OCI-LY3 (cell line): ENCODE data around the gene VASN.

Source experiments
- H2AFZ ChIP-seq: fragments of 200-600, 300-600 bp; shearing (Covaris generic); 2 replicates; pipeline ENCODE4 v1.6.0; 2014; ENCODE audit warnings: antibody characterized with exemption, low read depth, low read length
- H3K27ac ChIP-seq: fragments of 200-600, 300-600 bp; sonication (generic); 2 replicates; pipeline ENCODE4 v1.5.1; 2014; ENCODE audit warnings: mild to moderate bottlenecking, low read length, moderate library complexity, mixed read lengths
- H3K27me3 ChIP-seq: fragments of 200-600, 300-600 bp; sonication (generic); 2 replicates; pipeline ENCODE4 v1.6.1; 2014; ENCODE audit warnings: low read depth, low read length, mixed read lengths
- H3K36me3 ChIP-seq: fragments of 200-600, 300-600 bp; sonication (generic); replicated peaks from 2 replicates; pipeline ENCODE3; 2014; ENCODE audit warnings: low read depth, low read length, mixed read lengths
- H3K4me1 ChIP-seq: fragments of 300-600, 200-600 bp; sonication (generic); 2 replicates; pipeline ENCODE4 v1.6.1; 2014; ENCODE audit warnings: low read length, mixed read lengths
- H3K4me2 ChIP-seq: fragments of 200-600, 300-600 bp; sonication (generic); 2 replicates; pipeline ENCODE4 v1.6.1; 2014; ENCODE audit warnings: low read length, mixed read lengths
- H3K4me3 ChIP-seq: fragments of 300-600, 200-600 bp; sonication (generic); 2 replicates; pipeline ENCODE4 v1.5.1; 2014; ENCODE audit warnings: antibody characterized with exemption, mild to moderate bottlenecking, low read length, moderate library complexity
- H3K79me2 ChIP-seq: fragments of 300-600, 200-600 bp; shearing (Covaris generic); 2 replicates; pipeline ENCODE4 v1.6.1; 2014; ENCODE audit warnings: mild to moderate bottlenecking, low read length, mixed read lengths
- H3K9ac ChIP-seq: fragments of 300-600, 200-600 bp; shearing (Covaris generic); 2 replicates; pipeline ENCODE4 v1.6.0; 2014; ENCODE audit warnings: mild to moderate bottlenecking, low read length, moderate library complexity
- H3K9me3 ChIP-seq: fragments of 200-600, 300-600 bp; shearing (Covaris generic); 2 replicates; pipeline ENCODE4 v1.6.1; 2014; ENCODE audit warnings: low read length, mixed read lengths; ENCODE audit not compliant: insufficient read depth
- H4K20me1 ChIP-seq: fragments of 200-600, 300-600 bp; sonication (generic); 2 replicates; pipeline ENCODE4 v1.6.1; 2016; ENCODE audit warnings: low read length, mixed read lengths; ENCODE audit not compliant: insufficient read depth
- EZH2phosphoT487 ChIP-seq: fragments of 200-600 bp; shearing (Covaris generic); IDR thresholded peaks from 2 replicates; pipeline ENCODE4 v1.6.1; 2018; ENCODE audit warnings: antibody characterized with exemption, mixed run types, low read depth
- TF ChIP-seq, protein P1 (sequence below): fragments of 200-600, 300-600 bp; sonication (generic); IDR thresholded peaks from 2 replicates; pipeline ENCODE4 v1.5.1; 2014; ENCODE audit warnings: antibody characterized with exemption, low read length, low read depth

Gene VASN

GRCh38 chr16:4388271-4389021, 16.8 kb downstream of the VASN start:
- no peak overlapping the region for H3K9ac ChIP-seq

DNA sequence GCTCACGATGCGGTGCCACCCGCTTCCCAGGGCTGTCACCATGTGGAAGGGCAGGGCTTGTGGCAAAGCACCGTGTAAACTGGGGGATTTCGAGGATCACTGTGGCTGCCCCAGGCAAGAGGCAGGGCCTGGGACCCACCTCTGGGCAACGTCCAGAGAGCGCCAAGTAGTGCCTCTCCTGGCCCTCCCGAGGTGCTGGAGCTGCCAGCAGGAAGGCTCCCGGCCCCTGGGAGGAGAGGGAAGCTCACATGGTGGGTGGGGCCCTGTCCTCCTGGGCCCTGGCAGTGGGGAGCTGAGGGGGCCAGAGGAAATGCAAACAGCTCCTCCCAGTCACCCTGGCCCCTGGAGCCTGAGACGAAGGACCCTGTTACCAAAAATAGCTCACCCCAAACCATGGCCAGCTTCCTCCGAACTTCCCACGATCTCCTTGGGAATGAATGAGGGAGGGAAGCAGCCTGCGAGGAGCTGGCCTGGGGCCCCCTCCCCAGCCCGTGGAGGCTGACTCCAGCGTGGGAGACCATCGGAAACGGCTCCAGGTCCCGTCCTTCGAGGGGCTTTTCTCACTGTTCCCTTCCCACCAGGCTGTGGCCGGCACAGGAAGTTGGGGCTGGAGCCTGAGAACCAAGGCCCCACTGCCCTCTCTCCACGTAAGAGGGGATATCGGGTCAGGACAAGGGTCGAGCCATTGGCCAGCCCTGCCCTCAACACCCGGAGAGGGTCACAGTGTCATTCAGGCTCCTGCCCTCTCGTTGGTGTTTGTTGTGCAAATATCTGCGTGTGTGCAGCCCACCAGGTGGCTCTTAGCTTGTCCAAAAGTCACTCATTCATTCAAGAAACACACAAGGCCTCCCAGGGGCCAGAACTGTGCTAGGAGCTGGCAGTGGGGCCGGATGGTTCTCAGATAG, 17.7 kb downstream of the VASN start:
- Histone ChIP-seq H3K79me2 (no peaks in the 10 kb centered on the region), H3K36me3 (no peaks in the 10 kb centered on the region), H3K9ac (no peak overlapping the region), H3K9me3 (no peaks in the 10 kb centered on the region), H3K4me3 (no peak overlapping the region), H3K27ac (no peak overlapping the region), H3K4me2 (no peak overlapping the region), H2AFZ (no peak overlapping the region), H4K20me1 (no peaks in the 10 kb centered on the region), H3K27me3 (no peaks in the 10 kb centered on the region), H3K4me1 (no peaks in the 10 kb centered on the region)
- no peak for TF ChIP-seq EZH2phosphoT487
- TF ChIP-seq, protein P1, sequence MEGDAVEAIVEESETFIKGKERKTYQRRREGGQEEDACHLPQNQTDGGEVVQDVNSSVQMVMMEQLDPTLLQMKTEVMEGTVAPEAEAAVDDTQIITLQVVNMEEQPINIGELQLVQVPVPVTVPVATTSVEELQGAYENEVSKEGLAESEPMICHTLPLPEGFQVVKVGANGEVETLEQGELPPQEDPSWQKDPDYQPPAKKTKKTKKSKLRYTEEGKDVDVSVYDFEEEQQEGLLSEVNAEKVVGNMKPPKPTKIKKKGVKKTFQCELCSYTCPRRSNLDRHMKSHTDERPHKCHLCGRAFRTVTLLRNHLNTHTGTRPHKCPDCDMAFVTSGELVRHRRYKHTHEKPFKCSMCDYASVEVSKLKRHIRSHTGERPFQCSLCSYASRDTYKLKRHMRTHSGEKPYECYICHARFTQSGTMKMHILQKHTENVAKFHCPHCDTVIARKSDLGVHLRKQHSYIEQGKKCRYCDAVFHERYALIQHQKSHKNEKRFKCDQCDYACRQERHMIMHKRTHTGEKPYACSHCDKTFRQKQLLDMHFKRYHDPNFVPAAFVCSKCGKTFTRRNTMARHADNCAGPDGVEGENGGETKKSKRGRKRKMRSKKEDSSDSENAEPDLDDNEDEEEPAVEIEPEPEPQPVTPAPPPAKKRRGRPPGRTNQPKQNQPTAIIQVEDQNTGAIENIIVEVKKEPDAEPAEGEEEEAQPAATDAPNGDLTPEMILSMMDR, result no peak

More at GRCh38 chr16:4388271-4389021, 16.8 kb downstream of the VASN start:
- Histone ChIP-seq H3K9me3 (no peaks in the 10 kb centered on the region), H3K79me2 (no peaks in the 10 kb centered on the region), H3K4me1 (no peaks in the 10 kb centered on the region), H2AFZ (no peak overlapping the region), H3K4me3 (no peak overlapping the region), H4K20me1 (no peaks in the 10 kb centered on the region), H3K27me3 (no peaks in the 10 kb centered on the region), H3K36me3 (no peaks in the 10 kb centered on the region), H3K4me2 (no peak overlapping the region), H3K27ac (no peak overlapping the region)
- TF ChIP-seq, protein P1, result no peak
- TF ChIP-seq EZH2phosphoT487, result no peak

- Histone ChIP-seq H3K27ac (no peak overlapping the region), H3K4me1 (no peaks in the 10 kb centered on the region), H3K27me3 (no peaks in the 10 kb centered on the region), H3K36me3 (no peaks in the 10 kb centered on the region), H4K20me1 (no peaks in the 10 kb centered on the region), H3K79me2 (no peaks in the 10 kb centered on the region), H2AFZ (no peak overlapping the region), H3K9ac (no peak overlapping the region), H3K9me3 (no peaks in the 10 kb centered on the region), H3K4me3 (no peak overlapping the region), H3K4me2 (no peak overlapping the region)
- no peak for TF ChIP-seq EZH2phosphoT487
- TF ChIP-seq, protein P1, result no peak
These were observed 18.9 kb downstream of the VASN start for GRCh38 chr16:4390266-4391260.
